NCI-H187 treated with DMSO at 0.1 percent for 48 hours (cell line): ENCODE data around the gene KRTAP10-4.
"Not testable (repeated sequence)": the region's sequence is repeated elsewhere in the genome, so short reads cannot be mapped to it uniquely, and the experiment has no call there.

Experiments
- DNase-seq: peaks from one replicate; lab custom pipeline; 2025; lab: John Stamatoyannopoulos, UW

The KRTAP10-4 gene

DNA sequence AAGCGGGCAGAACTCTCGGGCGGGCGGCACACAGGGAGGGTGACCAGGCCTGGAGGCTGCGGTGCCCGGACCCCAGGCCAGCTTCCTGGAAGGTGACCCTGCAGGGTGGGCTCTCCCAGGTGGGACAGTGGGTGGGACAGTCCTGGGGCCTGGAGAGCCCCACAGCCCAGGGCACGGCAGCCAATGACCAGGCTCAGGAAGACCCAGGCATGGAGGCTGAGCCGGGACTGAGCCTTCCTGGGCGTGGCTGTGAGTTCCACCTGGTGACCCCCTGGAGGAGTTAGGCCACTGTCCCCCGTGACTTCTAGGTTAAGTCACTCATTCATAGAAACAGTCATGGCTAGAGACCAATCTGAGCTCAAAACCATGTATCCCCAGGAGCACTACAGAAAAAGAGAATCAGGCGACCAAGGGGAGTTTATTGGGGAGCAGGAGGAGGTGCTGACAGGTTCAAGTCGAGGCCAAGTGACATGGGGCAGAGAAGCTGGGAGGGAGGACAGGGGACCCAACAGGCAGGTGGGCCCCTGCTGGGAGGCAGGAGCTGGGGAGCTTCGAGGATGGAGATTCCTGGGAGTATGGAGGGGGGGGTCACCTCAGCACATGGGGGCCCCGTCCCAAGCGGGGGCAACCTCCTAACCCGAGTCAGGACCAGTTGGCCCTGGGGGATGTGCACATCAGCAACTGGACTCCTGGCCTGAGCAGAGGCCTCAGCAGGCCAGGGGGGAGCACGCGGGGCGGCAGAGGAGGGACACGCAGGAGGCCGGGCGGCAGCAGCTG, 5.7 kb downstream of the KRTAP10-4 start:
- DNase-seq, result no peak

DNA sequence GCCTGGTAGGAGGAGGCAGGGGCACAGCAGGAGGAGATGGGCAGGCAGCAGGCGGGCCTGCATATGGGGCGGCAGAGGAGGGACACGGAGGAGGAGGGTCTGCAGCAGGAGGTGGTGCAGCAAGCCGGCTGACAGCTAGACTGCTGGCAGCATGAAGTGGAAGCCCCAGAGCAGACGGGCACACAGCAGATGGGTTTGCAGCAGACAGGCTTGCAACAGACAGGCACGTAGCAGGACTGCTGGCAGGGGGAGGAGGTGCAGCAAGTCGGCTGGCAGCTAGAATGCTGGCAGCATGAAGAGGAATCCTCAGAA, 6.3 kb downstream of the KRTAP10-4 start:
- no peak for DNase-seq

DNA sequence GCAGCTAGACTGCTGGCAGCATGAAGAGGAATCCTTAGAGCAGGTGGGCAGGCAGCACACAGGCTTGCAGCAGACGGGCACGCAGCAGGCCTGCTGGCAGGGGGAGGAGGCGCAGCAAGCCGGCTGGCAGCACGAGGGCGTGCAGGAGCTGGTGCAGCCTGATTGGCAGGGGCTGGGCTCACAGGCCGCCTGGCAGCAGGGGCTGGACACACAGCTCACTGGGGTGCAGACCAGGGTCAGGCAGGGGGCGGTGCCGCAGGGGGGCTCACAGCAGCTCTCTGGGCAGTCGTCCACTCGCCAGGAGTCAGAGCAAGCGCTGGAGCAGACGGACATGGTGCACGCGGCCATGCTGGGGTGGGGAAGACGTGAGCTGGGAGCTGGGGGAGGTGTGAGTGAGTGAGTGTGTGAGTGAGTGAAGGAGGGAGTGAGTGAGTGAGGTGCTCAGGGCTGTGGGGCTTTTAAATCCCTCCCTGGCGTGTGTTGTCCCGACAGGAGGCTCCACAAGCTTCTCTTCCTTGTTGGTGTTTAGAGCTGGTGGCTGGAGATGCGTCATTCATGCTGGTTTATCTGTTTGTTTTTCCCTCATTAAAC, 6.8 kb downstream of the KRTAP10-4 start, which contains the start of gene KRTAP10-5:
Gene KRTAP10-5, minus strand, starts transcription at position 374 of the 591 bp plus-strand sequence. Its CDS starts 26 bp downstream, at position 348.
- not testable (repeated sequence) for DNase-seq

- no peak for DNase-seq
These were observed 7.6 kb downstream of the KRTAP10-4 start for GRCh38 chr21:44581158-44581557.

- no peak for DNase-seq
These were observed 8.5 kb downstream of the KRTAP10-4 start for GRCh38 chr21:44582055-44582454.

GRCh38 chr21:44583089-44583799, 9.7 kb downstream of the KRTAP10-4 start:
- DNase-seq, result no peak

DNA sequence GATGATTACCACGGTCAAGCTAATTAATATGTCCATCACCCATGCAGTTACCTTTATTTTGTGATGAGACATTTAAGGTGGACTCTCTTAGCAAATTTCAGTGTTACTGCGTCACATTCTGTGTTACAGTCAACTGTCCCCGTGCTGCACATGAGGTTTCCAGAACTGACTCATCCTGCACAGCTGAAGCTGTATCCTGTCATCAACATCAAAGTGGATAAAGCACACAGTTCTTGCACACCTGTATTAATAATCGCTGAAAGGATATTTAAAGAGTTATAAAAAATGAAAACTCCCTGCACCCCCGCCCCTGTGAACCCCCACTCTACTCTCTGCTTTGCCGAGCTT, 10.2 kb downstream of the KRTAP10-4 start:
- no peak for DNase-seq

DNA sequence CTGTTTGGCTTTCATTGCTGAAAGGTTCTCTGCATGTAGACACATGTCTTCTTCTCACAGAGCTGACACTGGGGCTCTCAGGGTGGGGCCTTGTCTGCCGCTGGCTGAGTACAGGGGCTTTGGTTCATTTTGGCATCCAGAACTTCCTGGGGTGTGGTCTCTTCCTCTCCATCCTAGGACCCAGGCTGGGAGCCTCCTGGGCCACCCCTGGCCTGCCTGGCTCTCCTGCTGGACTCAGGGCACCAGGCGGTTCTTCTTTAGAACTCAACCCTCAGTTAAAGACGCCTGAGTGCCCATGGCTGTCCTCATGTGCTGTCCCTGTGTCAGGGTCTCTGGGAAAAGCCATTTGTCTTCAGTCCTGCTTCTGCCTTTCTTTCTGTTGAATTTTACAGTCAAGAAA, 12.4 kb downstream of the KRTAP10-4 start:
- DNase-seq, result no peak

DNA sequence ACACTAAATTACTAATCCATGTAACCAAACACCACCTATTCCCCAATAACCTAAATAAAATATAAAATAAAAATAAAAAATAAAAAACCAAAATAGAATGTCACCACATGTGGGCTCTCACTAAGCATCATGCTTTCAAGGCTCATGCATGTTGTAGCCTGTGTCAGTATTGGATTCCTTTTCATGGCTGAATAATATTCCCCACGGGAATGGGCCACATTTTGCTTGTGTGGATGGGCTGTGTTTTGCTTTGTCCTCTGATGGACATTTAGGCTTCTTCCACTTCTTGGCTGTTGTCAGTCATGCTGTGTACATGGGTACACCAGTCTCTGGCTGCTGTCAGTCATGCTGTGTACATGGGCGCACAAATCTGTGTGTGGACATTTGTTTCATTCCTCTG, 15.6 kb downstream of the KRTAP10-4 start:
- no peak for DNase-seq

- DNase-seq, result no peak
These were observed 16.2 kb downstream of the KRTAP10-4 start for GRCh38 chr21:44589586-44590305.

DNA sequence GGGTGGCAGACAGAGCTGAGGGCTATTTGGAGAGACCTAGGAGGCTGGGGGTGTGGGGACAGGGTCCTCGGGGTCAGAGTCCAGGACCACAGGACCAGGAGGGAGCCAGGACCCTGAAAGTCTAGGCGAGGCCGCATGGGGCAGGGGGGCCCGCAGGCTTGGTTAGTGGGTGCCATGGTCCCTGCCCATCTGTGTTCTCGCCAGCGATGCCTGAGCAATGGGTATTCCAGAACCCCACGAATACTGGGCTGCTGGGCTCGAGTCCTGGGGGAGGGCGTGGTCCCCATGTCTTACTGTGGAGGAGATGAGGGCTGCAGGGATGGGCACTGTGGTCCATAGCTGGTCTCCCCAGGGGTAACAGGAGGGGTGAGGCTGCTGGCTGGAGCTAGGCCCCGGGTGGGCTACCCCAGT, 16.8 kb downstream of the KRTAP10-4 start:
- DNase-seq, result no peak

DNA sequence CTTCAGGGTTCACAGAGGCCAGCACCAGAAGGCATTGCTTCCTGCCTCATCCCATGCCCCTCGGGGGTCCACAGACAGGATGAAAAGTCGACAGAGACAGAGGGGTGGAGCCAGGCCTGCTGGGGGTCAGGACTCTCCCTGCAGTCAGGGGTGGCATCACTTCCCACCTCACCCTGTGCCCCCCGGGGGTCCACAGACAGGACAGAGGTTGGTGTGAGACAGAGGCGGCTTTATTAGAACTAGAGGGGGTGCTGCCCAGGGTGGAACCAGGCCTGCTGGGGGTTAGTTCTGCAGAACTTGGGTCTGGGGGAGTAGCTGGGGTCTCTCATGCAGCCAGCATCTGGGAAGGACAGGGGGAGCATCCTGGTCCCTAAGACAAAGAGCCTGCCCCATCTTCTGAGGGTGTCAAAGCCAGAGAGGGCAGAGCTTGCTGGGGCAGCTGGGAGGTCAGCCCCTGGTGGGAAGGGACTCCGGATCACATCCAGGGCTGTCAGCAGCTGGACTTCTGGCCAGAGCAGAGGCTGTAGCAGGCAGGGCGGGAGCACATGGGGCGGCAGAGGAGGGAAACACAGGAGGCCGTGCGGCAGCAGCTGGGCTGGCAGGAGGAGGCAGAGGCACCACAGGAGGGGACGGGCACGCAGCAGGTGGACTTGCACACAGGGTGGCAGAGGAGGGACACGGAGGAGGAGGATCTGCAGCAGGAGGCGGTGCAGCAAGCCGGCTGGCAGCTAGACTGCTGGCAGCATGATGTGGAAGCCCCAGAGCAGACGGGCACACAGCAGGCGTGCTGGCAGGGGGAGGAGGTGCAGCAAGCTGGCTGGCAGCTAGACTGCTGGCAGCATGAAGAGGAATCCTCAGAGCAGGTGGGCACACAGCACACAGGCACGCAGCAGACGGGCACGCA, 17.6 kb downstream of the KRTAP10-4 start:
- not testable (repeated sequence) for DNase-seq

- DNase-seq, result not testable (repeated sequence)
These were observed 18.2 kb downstream of the KRTAP10-4 start for GRCh38 chr21:44591801-44592130.

DNA sequence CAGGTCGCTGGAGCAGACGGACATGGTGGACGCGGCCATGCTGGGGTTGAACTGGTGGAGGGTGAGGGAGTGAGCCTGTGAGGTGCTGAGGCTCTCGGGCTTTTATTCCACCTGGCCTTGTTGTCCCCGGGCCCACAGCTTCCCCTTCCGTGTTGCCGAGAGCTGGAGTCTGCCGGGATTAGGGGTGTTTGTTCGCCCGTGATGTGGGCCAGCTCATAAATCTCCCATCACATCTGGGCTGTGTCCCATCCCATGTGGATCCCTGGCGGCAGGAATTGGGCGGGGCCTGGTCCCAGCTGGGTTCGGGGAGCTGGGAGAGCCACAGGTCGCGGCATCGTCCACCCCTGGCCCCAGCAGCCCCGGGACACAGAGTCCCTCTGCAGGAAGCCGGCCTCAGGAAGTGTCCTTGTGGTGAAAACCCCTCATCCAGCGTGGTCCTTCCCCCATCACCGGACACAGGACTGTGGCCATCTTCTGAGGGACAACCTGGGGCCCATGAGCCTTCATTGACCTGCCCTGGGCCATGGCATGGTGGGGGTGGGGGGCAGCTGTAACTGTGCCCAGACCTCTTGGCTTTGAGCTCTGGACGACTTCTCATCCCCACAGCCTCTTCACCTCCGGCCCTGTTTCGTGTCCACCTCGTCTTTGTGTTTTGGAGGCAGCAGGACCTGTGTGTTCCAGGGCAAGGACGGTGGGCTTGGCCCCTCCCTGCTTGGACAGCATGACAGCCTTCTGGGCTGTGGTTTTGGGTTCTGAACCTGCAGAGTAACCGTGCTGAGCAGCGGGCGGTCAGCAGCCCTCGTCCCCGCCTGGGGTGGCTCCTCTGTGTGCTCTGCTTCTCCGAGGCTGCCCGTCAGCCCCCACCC, 19.1 kb downstream of the KRTAP10-4 start, which contains the start of gene KRTAP10-6:
Gene KRTAP10-6, minus strand, starts transcription at position 60 of the 866 bp plus-strand sequence. Its CDS starts 21 bp downstream, at position 39.
- no peak for DNase-seq

DNA sequence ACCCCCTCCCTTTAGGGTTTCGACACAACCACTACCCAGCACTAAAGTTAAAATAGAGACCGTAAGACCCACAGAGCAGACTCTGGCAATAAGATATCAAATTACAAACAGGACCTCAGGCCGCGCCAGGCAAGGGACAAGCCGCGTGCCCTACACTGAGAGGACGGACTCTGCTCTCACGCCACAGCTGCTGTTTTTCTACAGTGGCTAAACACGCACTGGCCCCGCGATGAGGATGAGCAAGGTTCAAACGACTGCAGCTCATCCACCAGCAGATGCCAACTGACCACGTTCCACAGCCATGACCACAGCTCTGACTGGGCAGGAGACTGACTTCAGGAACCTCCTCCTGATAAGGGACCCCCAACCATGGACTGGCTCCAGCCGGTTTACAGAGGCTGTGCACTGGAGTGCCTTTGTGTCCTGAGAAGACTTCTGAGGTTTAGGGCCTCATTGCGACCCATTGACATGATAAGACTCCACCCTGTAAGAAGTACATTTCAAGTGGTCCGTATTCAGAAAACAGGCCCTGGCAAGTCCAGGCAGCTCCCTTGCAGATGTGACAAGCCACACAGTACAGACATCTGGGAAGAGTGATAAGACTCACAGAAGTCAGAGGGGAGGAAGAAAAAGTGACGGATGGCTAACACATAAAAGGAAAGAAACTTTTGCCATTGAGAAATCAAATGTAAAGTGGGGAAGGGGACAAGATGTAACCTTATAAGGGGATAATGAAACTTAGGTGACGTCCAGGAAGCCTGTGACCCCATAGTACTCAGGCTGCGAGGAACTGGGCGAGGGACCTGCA, 20.3 kb downstream of the KRTAP10-4 start:
- DNase-seq, result peak; percentile 56

- DNase-seq, result no peak
These were observed 20.9 kb downstream of the KRTAP10-4 start for GRCh38 chr21:44594406-44594916.

GRCh38 chr21:44595524-44595923, 22.0 kb downstream of the KRTAP10-4 start:
- DNase-seq, result no peak

- DNase-seq, result no peak
These were observed 22.7 kb downstream of the KRTAP10-4 start for GRCh38 chr21:44596068-44596725.

DNA sequence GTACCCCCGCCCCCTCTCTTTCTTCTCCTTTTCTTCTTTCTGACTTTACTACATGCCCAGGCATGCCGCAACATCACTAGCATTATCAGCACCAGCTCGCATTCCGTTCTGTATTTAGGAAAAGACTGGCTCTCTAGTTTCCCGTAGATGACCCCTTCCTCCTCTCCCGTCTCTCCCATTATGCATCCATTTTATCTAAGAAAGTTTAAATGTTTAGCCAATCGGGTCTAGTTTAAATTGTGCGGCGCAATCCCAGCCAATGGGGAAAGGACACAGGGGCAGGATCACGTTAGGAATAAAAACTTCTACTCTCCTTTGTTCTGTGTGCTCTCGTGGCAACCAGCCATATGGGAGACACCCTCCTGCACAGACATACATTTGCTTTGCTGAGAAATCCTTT, 24.5 kb downstream of the KRTAP10-4 start:
- no peak for DNase-seq
